Transverse colon (tissue), 4 donors: ENCODE data around the gene EHBP1. TPM values are rescaled to one million over a fixed set of nuclear protein-coding genes. Genes with fewer than 3 reads are reported as not detected.

Experiments
- DNase-seq: peaks from one replicate; pipeline ENCODE4 v3.0.0-alpha.2; 2019
- H3K27ac ChIP-seq, 4 donors: fragments of 200-600 bp; sonication (generic); 2 replicates each; pipeline ENCODE4 v1.5.1; 2016 to 2018; ENCODE audit warnings: inconsistent platforms in 4 of 4
- H3K27me3 ChIP-seq: fragments of 200-600 bp; sonication (generic); 2 replicates; pipeline ENCODE4 v1.5.1; 2017; ENCODE audit warnings: inconsistent platforms
- H3K36me3 ChIP-seq, 4 donors: fragments of 200-600 bp; sonication (generic); 2 replicates each; pipeline ENCODE4 v1.5.1; 2017 to 2019; ENCODE audit warnings: inconsistent platforms in 4 of 4
- H3K4me1 ChIP-seq, 4 donors: fragments of 200-600 bp; sonication (generic); 2 replicates each; pipeline ENCODE4 v1.5.1; 2017 to 2020; ENCODE audit warnings: inconsistent platforms in 4 of 4
- H3K4me3 ChIP-seq, 4 donors: fragments of 200-600 bp; sonication (generic); 1 replicate in 1 of 4; 2 replicates in 3 of 4; pipeline versions ENCODE4 v1.5.1 to v1.6.1; 2017 to 2019; ENCODE audit warnings: inconsistent platforms in 4 of 4
- H3K9me3 ChIP-seq, 2 donors: fragments of 200-600 bp; sonication (generic); 2 replicates each; pipeline ENCODE4 v1.5.1; 2017 to 2019; ENCODE audit warnings: inconsistent platforms in 2 of 2
- CTCF ChIP-seq, 5 experiments: fragments of 200-600 bp in 3 of 5; fragments of 450-650 bp in 2 of 5; sonication (generic) in 3 of 5; IDR thresholded peaks; 1 replicate in 2 of 5; 2 replicates in 3 of 5; pipeline ENCODE4 v1.5.1; 2016 to 2017; ENCODE audit warnings: antibody characterized with exemption in 5 of 5, inconsistent platforms in 3 of 5, mild to moderate bottlenecking in 2 of 5, moderate library complexity in 1 of 5
- EP300 ChIP-seq: sonication (generic); formaldehyde crosslinking; IDR thresholded peaks from one replicate; pipeline ENCODE4 v1.6.1; 2017; ENCODE audit warnings: antibody characterized with exemption, low read depth
- POLR2A ChIP-seq: fragments of 450-650 bp; IDR thresholded peaks from one replicate; pipeline ENCODE4 v1.6.1; 2016; ENCODE audit warnings: antibody characterized with exemption, mild to moderate bottlenecking, moderate library complexity
- POLR2AphosphoS5 ChIP-seq, 3 donors: sonication (generic); formaldehyde crosslinking; IDR thresholded peaks; one replicate each; pipeline ENCODE4 v1.6.1; 2016; ENCODE audit warnings: antibody characterized with exemption in 3 of 3
- WGBS, 2 donors: methylation state at CpG; one replicate each; pipeline ENCODE4 v1.1.5; 2018; ENCODE audit warnings: low coverage in 1 of 2; 5-methylcytosine and 5-hydroxymethylcytosine counted together
- in situ Hi-C, 4 donors: fragments of 200-750 bp; cut with MboI; loops; one replicate each; pipeline versions ENCODE4 v1.15.0 to v1.15.1; 2017; ENCODE audit warnings: low sequenced_read_pairs in 3 of 4, low pct_ligation_motif_present in 1 of 4, low pct_unique_long_range_greater_than_20kb in 1 of 4
- intact Hi-C: fragments of 100-400 bp; cut with DNase I; formaldehyde crosslinking; loops from one replicate; pipeline ENCODE4 v1.15.1; 2023; ENCODE audit warnings: low total_unique reads
- total RNA-seq, 4 donors: library from RNA; depleted of rRNA; stranded (reverse); fragments of >200 nt; gene quantifications; one replicate each; pipeline ENCODE4 v1.1.0, GENCODE V29; 2016

The EHBP1 gene
- total RNA-seq, 4 donors from 2014 or later, result 41.1 to 69.4 (median 47.0) TPM

GRCh38 chr2:63051795-63052333 is 346.4 kb downstream of the EHBP1 start:
- Histone ChIP-seq H3K36me3 (no peaks in the 10 kb centered on the region), H3K27me3 (peaks cover 100% of the 10 kb centered on the region), H3K9me3 (no peaks in the 10 kb centered on the region), H3K4me3 (peak overlapping the region in 1 of 4 donors; percentile 58), H3K4me1 (peaks cover 34 to 82% (median 72%) of the 10 kb centered on the region in 4 donors), H3K27ac (no peak overlapping the region)
- intact Hi-C loops, result no loop called here
- in situ Hi-C loops, result no loop called here
- 52% methylated on average over 37 of the region's 42 CpGs; no CpG with 5 or more reads in 1 of the 2 donors for WGBS, 2 donors
- DNase-seq, result no peak
- TF ChIP-seq POLR2A, result no peak
- no peak for TF ChIP-seq POLR2AphosphoS5 (IDR thresholded peaks at IDR 0.05)
- no peak for TF ChIP-seq EP300
- no peak for TF ChIP-seq CTCF (IDR thresholded peaks at IDR 0.05)

GRCh38 chr2:63052411-63053080 is 347.0 kb downstream of the EHBP1 start:
- WGBS, 2 donors, result 72% methylated on average over 21 of the region's 27 CpGs; no CpG with 5 or more reads in 1 of the 2 donors
- no peak overlapping the region for H3K4me3 ChIP-seq
- intact Hi-C loops (no loop called here), in situ Hi-C loops (no loop called here)
- H3K9me3 ChIP-seq, result no peaks in the 10 kb centered on the region
- H3K36me3 ChIP-seq, result no peaks in the 10 kb centered on the region
- no peak overlapping the region for H3K27ac ChIP-seq
- H3K27me3 ChIP-seq, result peaks cover 100% of the 10 kb centered on the region
- DNase-seq, result no peak
- peaks cover 34 to 78% (median 69%) of the 10 kb centered on the region in 4 donors for H3K4me1 ChIP-seq
- no peak for TF ChIP-seq POLR2AphosphoS5 (IDR thresholded peaks at IDR 0.05)
- TF ChIP-seq EP300, result no peak
- TF ChIP-seq POLR2A, result no peak
- TF ChIP-seq CTCF (IDR thresholded peaks at IDR 0.05), result no peak

DNA sequence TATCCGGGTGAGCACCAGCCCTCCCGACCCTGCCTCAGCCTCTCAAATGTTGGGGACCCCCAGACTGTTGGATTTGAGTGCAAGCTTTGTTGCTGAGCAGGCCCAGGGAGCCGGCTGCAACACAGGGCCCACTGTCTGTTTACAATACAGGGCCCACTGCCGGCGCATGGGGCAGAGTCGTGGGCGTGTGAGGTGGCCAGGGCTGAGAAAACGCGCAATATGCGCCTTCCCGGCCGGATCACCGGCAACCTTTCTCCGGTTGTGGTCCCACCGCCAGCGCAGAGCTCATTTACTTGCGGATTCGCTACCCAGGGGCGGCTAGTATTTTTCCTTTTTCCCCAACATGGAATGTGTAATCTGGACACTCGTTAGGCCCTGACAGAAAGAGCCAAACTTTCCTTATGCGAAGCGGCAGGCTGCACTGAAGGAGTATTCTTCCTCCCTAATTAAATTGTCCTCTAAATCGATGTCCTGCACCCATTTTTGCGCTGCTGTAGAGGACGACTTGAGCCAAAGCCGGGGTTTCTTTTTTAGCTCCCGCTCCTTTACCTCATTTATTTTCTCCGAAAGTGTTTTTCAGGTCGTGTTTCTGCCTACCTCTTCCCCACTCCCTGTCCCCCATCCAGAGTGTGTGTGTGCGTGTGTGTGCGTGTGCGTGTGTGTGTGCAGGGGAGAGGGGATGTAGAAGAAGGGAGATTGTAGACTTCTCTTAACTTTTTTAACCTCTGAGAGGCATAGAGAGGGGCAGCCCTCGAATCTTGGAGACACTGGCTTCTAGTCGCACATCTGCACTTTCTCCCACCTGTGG is 347.8 kb downstream of the EHBP1 start:
- Histone ChIP-seq H3K27ac (no peak overlapping the region), H3K4me1 (peaks cover 34 to 77% (median 68%) of the 10 kb centered on the region in 4 donors), H3K27me3 (peaks cover 100% of the 10 kb centered on the region), H3K4me3 (peak overlapping the region in 2 of 4 donors; percentile 17 to 45), H3K36me3 (no peaks in the 10 kb centered on the region), H3K9me3 (no peaks in the 10 kb centered on the region)
- DNase-seq, result no peak
- TF ChIP-seq POLR2A (no peak), POLR2AphosphoS5 (IDR thresholded peaks at IDR 0.05) (no peak), EP300 (no peak), CTCF (IDR thresholded peaks at IDR 0.05) (no peak)
- 40 to 44% methylated on average over 7 to 31 of the region's 34 CpGs for WGBS, 2 donors
- intact Hi-C loops, result no loop called here
- in situ Hi-C loops, result no loop called here

DNA sequence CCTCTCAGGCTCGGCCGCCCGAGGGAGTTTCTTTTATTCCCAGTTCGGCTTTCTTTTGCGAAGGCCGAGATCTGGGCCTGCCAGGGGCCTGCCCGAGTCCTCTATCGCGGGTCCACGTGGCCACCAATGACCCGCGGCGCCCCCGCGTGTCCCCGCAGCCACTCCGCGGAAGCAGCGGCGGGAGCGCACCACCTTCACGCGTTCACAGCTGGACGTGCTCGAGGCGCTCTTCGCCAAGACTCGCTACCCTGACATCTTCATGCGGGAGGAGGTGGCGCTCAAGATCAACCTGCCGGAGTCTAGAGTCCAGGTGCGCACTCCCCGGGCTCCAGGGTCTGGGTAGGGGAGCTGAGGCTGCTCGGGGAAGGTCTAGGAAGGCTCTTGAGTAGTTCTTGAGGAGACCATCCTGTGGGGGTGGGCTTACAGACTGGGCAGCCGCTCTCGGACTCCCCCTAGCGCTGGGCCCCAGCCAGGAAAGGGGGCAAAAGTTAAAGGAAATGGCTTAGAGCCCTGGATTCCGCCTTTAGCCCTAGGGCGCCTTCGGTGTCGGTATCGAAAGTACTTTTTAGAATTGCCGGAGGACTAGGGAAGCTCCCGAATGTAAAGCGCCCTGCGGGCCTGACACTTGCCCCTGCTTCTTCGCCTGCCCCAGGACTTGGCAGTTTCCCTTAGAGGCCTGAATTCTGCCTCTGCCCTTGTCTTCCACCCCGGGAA is 348.5 kb downstream of the EHBP1 start:
- 6% methylated on average over 47 of the region's 48 CpGs; no CpG with 5 or more reads in 1 of the 2 donors for WGBS, 2 donors
- Histone ChIP-seq H3K27ac (no peak overlapping the region), H3K36me3 (no peaks in the 10 kb centered on the region), H3K27me3 (peaks cover 100% of the 10 kb centered on the region), H3K4me3 (peak overlapping the region in 2 of 4 donors; percentile 17 to 45), H3K9me3 (no peaks in the 10 kb centered on the region), H3K4me1 (peaks cover 40 to 77% (median 68%) of the 10 kb centered on the region in 4 donors)
- peak; percentile 37 for DNase-seq
- TF ChIP-seq POLR2AphosphoS5 (IDR thresholded peaks at IDR 0.05) (no peak), CTCF (IDR thresholded peaks at IDR 0.05) (peak in 3 of 5 experiments; percentile 5 to 22 (median 15))
- intact Hi-C loops, result no loop called here
- in situ Hi-C loops, result no loop called here
